Measurements from ENCODE around the gene PPP1R14B.
A peak's percentile ranks its signal among the peaks of the same experiment; 100 is the strongest.

The PPP1R14B gene

DNA sequence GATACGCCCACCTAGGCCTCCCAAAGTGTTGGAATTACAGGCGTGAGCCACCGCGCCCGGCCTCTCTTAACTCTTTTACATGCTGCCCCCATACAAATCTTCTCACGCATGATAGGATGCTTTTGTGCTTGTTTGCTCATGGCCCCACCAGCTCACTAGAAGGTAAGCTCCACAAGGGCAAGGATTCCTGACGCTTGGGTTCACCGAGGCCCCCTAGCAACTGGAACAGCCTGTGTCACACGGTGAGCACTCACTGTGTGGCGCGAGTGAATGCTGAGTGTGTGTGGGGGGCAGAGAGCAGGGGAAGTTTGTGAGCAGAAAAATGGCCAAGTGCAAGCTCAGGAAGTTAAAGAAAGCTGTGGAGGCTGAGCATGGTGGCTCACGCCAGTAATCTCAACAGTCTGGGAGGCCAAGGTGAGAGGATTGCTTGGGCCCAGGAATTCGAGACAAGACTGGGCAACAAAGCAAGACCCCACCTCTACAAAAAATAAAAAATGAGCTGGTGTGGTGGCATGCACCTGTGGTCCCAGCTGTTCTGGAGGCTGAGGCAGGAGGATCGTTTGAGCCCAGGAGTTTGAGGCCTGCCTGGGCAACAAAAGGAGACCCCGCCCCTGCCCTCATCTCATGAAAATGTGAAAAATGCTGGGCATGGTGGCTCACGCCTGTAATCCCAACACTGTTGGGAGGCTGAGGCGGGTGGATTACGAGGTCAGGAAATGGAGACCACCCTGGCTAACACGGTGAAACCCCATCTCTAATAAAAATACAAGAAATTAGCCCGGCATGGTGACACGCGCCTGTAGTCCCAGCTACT lies 35.4 kb upstream of the PPP1R14B start:
- no peak for DNase-seq

- no peak for DNase-seq
These were observed 31.9 kb upstream of the PPP1R14B start for GRCh38 chr11:64278576-64279190.

DNA sequence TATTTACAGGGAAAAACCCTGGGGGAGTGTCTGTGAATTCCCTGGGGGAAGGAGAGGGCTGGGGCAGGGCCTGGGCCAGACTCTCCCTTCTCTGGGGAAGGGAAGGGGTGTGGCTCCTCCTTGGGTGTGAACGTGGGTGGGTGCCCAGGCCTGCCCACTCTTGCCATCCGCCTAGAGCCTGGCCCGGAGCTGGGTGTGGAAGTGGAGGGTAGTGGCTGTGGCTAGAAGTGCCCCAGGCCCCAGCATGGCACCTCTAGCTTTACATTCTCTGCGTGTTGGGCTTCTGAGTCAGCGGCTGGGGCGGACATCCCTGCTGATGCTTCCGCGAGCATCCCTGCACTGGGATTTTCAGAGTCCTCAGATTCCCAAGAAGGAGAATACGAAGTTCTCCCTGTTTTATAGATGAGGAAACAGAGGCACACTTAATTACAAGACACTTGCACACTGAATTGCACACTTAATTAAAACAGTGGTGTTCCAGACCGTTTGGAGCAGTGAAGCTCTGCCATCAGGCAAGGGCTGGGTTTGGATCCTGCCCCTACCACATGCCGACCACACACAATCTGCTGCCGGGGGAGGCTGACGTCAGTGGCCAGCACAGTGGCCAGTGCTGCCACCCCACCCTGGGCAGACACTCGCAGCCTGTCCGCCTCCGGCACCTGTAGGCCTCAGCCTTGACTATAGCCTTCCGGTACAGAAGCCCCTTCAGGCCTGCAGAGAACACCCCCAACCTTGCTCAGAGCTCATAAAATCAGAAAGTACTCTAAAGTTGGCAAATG lies 30.1 kb upstream of the PPP1R14B start:
- no peak for DNase-seq

DNA sequence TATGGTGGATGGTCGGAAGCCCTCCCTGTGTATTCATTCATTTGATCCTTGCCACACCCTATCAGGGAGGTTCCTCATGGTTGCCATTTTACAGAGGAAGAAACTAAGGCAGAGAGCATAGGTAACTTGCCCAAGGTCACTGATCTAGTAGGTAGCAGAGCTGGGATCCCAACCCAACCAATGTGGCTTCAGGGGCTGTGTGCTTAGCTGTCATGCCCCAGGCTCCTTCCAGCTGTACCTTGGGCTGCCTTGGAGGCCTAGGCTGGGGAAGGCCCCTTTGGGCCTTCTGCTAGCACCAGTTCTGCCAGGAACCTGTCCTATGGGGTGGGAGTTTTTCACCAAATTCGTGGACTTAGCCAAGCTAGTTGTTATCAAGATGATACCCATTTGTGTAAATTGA lies 29.1 kb upstream of the PPP1R14B start:
- DNase-seq = no peak

- DNase-seq = no peak
These were observed 28.5 kb upstream of the PPP1R14B start for GRCh38 chr11:64275031-64275800.

GRCh38 chr11:64269540-64270220 lies 22.9 kb upstream of the PPP1R14B start:
- DNase-seq = peak; percentile 99

DNA sequence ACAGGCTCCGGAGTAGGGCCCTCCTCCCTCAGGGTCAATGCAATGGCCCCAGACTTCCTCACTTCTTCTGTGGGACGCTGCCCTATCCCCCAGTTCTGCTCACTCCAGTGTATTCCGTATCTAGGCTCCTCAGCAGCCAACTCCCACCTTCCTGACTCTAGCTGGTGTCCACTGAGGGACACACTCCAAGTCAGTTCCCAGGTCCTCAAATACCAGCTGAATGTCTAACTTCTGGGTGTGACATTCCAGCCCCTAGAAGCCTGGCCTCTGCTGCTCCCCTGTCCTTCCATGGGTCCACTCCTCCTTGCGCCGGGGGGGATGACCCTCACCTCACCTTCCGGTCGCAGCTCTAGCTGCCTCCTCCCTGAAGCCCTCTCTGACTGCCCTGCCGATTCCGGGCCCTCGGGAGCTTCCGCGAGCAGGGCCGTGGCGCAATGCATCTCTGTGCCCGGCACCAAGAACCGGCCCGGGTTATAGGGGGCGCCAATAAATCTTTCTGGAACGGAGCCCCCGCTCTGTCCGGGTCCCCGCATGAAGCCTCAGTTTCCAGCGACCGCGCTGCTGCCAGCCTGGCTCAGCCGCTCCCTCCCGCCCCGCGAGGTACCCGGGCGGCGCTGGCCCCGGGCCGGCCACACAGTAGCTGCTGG lies 22.3 kb upstream of the PPP1R14B start:
- DNase-seq = peak; percentile 69

- DNase-seq = no peak
These were observed 21.5 kb upstream of the PPP1R14B start for GRCh38 chr11:64268025-64268892.

DNA sequence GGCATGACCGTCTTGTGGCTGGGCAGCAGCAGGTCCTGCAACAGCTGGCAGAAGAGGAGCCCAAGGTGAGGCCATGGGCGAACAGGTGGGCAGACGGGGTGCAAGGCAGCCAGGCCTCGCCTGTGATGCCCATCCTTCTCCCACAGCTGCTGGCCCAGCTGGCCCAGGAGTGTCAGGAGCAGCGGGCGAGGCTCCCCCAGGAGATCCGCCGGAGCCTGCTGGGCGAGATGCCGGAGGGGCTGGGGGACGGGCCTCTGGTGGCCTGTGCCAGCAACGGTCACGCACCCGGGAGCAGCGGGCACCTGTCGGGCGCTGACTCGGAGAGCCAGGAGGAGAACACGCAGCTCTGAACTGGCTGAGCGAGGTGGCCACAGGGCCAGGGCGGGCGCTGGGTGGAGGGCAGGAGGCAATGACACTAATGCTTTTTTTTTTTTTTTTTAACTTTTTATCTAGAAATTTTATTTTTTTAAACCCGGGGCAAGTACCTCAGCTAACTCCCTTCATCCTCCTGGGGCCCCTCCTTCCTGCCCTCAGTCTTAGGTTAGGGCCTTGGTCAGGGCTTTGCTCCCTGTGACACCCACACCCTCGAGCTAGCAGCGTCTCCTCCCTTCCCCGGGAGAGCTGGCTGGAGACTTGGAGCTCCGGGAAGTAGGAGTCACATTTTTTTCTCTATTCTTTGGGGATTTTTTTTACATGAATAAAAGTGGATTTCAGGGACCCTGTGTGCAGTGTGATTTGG lies 20.6 kb upstream of the PPP1R14B start:
- DNase-seq = no peak

DNA sequence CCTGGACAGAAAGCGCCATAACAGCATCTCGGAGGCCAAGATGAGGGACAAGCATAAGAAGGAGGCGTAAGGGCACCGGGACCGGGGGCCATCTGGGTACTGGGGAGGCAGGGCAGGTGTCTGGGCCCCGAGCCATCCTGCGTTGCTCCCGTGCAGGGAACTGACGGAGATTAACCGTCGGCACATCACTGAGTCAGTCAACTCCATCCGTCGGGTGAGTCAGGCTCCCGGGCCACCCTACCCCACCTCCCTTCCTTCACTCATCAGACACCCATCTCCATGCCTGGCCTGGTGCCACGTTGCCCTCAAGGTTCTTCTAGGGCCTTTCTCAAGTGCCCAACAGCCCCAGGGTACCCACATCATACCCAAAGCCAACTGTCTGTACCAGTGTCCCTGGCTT lies 19.6 kb upstream of the PPP1R14B start:
- DNase-seq = no peak

GRCh38 chr11:64265176-64266160 lies 18.7 kb upstream of the PPP1R14B start:
- no peak for DNase-seq

DNA sequence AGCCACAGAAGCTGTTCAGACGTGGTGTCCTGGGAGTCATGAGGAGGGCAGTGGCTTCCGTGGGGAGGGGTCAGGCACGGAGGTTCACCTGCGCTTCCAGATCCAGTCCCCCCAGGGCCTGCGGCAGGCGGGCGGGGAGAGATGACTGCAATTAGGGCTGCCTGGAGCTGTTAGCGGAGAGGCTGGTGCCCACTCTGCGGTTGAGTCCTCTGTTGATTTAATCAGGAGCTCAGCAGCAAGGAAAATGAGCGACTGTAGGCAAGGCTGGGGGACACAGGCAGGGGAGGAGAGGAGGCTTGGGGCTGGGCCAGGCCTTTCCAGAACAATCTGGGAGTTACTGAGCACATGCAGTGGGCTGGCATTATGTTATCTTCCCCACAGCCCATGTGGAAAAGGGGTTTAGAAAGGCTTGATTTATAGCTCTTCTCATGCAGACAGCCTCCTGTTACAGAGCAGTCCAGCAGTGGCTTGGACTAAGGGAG lies 17.7 kb upstream of the PPP1R14B start:
- no peak for DNase-seq

GRCh38 chr11:64263947-64264317 lies 17.2 kb upstream of the PPP1R14B start:
- no peak for DNase-seq

DNA sequence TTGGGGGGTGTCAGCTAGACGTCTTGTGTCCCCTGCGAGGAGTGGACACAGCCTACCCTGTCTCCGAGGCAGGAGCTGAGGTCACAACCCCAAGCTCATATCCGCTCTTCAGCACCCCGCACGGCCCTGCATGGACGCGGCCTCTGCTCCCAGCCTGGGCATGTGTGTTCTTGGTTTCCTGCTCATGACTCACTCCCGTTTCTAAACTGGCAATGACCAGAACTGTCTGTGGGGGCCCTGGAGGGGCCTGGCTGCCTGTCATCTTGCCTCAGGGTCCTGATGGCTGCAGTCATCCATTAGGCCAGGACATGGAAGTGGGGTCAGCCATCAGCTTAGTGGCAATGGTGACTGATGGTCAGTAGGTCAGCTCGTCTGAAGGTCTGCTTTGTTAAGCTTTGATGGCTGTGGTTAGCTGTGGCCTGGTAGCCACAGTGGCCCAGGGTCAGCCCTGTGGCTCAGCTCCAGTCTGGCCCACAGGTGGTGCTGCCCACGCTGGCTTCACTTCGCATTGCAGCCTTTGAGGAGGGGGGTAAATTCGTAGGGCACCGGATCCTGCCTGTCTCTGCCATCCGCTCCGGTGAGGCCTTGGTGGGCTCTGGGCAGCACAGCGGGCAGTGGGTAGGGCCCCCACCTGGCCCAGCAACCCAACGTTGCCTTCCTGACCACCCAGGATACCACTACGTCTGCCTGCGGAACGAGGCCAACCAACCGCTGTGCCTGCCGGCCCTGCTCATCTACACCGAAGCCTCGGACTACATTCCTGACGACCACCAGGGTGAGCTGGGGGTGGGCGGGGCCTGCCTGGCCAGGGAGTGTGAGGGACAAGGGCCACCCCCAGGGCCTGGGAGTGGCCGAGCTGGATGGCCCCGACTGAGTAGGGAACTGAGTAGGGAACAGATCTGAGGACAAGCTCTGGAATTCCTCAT lies 16.5 kb upstream of the PPP1R14B start:
- no peak for DNase-seq

GRCh38 chr11:64262271-64263002 lies 15.7 kb upstream of the PPP1R14B start:
- no peak for DNase-seq

DNA sequence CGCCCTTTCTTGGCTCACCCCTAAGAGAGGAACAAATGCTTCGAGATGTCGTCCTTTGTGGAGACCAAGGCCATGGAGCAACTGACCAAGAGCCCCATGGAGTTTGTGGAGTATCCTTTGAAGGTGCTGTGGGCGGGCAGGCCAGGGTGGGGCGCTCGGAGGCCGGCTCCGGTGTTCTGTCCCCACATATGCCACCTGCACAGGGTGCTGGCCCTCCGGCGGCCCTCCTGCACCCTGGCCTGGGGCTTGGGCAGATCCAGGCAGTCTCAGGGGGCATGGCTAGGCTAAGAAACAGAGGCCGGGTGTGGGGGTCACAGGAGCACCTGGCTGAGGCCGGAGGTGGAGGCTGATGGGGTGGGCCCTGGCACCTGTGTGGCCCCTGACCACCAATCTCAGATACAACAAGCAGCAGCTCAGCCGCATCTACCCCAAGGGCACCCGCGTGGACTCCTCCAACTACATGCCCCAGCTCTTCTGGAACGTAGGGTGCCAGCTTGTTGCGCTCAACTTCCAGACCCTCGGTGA lies 14.9 kb upstream of the PPP1R14B start:
- DNase-seq = no peak
